ENCODE data around the gene MRPS18B. TPM values are rescaled to one million over a fixed set of nuclear protein-coding genes. Genes with fewer than 3 reads are reported as not detected.

Gene MRPS18B
- total and polyA plus RNA-seq, 4 donors, result 24.9 to 81.5 (median 53.6) TPM

GRCh38 chr6:30572148-30572547 lies 45.5 kb upstream of the MRPS18B start:
- H3K27me3 ChIP-seq (ENCODE audit: control insufficient read depth in 3 of 3, insufficient read depth in 3 of 3, low read length in 2 of 3), result no peaks in the 10 kb centered on the region
- no peak overlapping the region for H3K4me3 ChIP-seq
- H3K9ac ChIP-seq (ENCODE audit: insufficient read depth in 1 of 2, low read length in 2 of 2), result peak overlapping the region in 1 of 2 donors; percentile 26
- peaks cover 0 to 7% (median 3%) of the 10 kb centered on the region in 4 donors for H3K36me3 ChIP-seq (ENCODE audit: control insufficient read depth in 4 of 4, insufficient read depth in 4 of 4, low read length in 4 of 4)
- TF ChIP-seq CTCF (IDR thresholded peaks at IDR 0.05; ENCODE audit: control extremely low read depth, extremely low read depth), result no peak
- H3K4me1 ChIP-seq (ENCODE audit: control insufficient read depth in 5 of 5, insufficient read depth in 5 of 5, low read length in 5 of 5), result peaks cover 4 to 26% (median 5%) of the 10 kb centered on the region in 5 donors
- no peaks in the 10 kb centered on the region for H3K9me3 ChIP-seq (ENCODE audit: control insufficient read depth in 4 of 4, insufficient read depth in 3 of 4, low read length in 3 of 4)
- DNase-seq (no peak), ATAC-seq (ENCODE audit: insufficient read depth, low FRiP score) (no peak)
- H3K27ac ChIP-seq (ENCODE audit: low read depth in 1 of 2, low read length in 1 of 2), result no peak overlapping the region

- TF ChIP-seq CTCF (IDR thresholded peaks at IDR 0.05; ENCODE audit: control extremely low read depth, extremely low read depth), result no peak
- Histone ChIP-seq H3K4me3 (no peak overlapping the region), H3K27me3 (ENCODE audit: control insufficient read depth in 3 of 3, insufficient read depth in 3 of 3, low read length in 2 of 3) (no peaks in the 10 kb centered on the region), H3K27ac (ENCODE audit: low read depth in 1 of 2, low read length in 1 of 2) (no peak overlapping the region), H3K9me3 (ENCODE audit: control insufficient read depth in 4 of 4, insufficient read depth in 3 of 4, low read length in 3 of 4) (no peaks in the 10 kb centered on the region), H3K4me1 (ENCODE audit: control insufficient read depth in 5 of 5, insufficient read depth in 5 of 5, low read length in 5 of 5) (peaks cover 4 to 26% (median 5%) of the 10 kb centered on the region in 5 donors), H3K9ac (ENCODE audit: insufficient read depth in 1 of 2, low read length in 2 of 2) (no peak overlapping the region), H3K36me3 (ENCODE audit: control insufficient read depth in 4 of 4, insufficient read depth in 4 of 4, low read length in 4 of 4) (peaks cover 7 to 16% (median 12%) of the 10 kb centered on the region in 4 donors)
- DNase-seq (no peak), ATAC-seq (ENCODE audit: insufficient read depth, low FRiP score) (no peak)
- WGBS, 2 donors, result 57 to 63% methylated on average over 4 of the region's 4 CpGs
These were observed 44.5 kb upstream of the MRPS18B start for GRCh38 chr6:30573113-30573512.

GRCh38 chr6:30578051-30578450 lies 39.6 kb upstream of the MRPS18B start:
- Histone ChIP-seq H3K4me3 (no peak overlapping the region), H3K4me1 (ENCODE audit: control insufficient read depth in 5 of 5, insufficient read depth in 5 of 5, low read length in 5 of 5) (peaks cover 0 to 3% (median 0%) of the 10 kb centered on the region in 5 donors), H3K27ac (ENCODE audit: low read depth in 1 of 2, low read length in 1 of 2) (no peak overlapping the region), H3K36me3 (ENCODE audit: control insufficient read depth in 4 of 4, insufficient read depth in 4 of 4, low read length in 4 of 4) (peaks cover 31 to 50% (median 38%) of the 10 kb centered on the region in 4 donors), H3K9ac (ENCODE audit: insufficient read depth in 1 of 2, low read length in 2 of 2) (no peak overlapping the region), H3K9me3 (ENCODE audit: control insufficient read depth in 4 of 4, insufficient read depth in 3 of 4, low read length in 3 of 4) (no peaks in the 10 kb centered on the region), H3K27me3 (ENCODE audit: control insufficient read depth in 3 of 3, insufficient read depth in 3 of 3, low read length in 2 of 3) (no peaks in the 10 kb centered on the region)
- no peak for ATAC-seq (ENCODE audit: insufficient read depth, low FRiP score)
- 97 to 98% methylated on average over 8 of the region's 8 CpGs for WGBS, 2 donors
- no peak for TF ChIP-seq CTCF (IDR thresholded peaks at IDR 0.05; ENCODE audit: control extremely low read depth, extremely low read depth)
- no peak for DNase-seq

GRCh38 chr6:30583921-30584320 lies 33.7 kb upstream of the MRPS18B start:
- Histone ChIP-seq H3K27me3 (ENCODE audit: control insufficient read depth in 3 of 3, insufficient read depth in 3 of 3, low read length in 2 of 3) (no peaks in the 10 kb centered on the region), H3K4me3 (no peak overlapping the region), H3K9ac (ENCODE audit: insufficient read depth in 1 of 2, low read length in 2 of 2) (no peak overlapping the region), H3K27ac (ENCODE audit: low read depth in 1 of 2, low read length in 1 of 2) (no peak overlapping the region), H3K4me1 (ENCODE audit: control insufficient read depth in 5 of 5, insufficient read depth in 5 of 5, low read length in 5 of 5) (no peaks in the 10 kb centered on the region), H3K9me3 (ENCODE audit: control insufficient read depth in 4 of 4, insufficient read depth in 3 of 4, low read length in 3 of 4) (no peaks in the 10 kb centered on the region), H3K36me3 (ENCODE audit: control insufficient read depth in 4 of 4, insufficient read depth in 4 of 4, low read length in 4 of 4) (peaks cover 53 to 74% (median 57%) of the 10 kb centered on the region in 4 donors)
- WGBS, 2 donors, result 89 to 97% methylated on average over 5 of the region's 5 CpGs
- TF ChIP-seq CTCF (IDR thresholded peaks at IDR 0.05; ENCODE audit: control extremely low read depth, extremely low read depth), result no peak
- no peak for ATAC-seq (ENCODE audit: insufficient read depth, low FRiP score)
- no peak for DNase-seq

All from lung (tissue), 12 donors.